Mammary epithelial cell (primary cell): ENCODE results near the gene PLK5.

ENCODE experiments used
- EZH2 ChIP-seq: IDR thresholded peaks from 2 replicates; pipeline ENCODE4 v1.6.1; 2012; ENCODE audit warnings: low read length, inconsistent platforms, borderline replicate concordance
- TF ChIP-seq, protein P1 (sequence below), 2 donors: IDR thresholded peaks in 1 of 2; conservative IDR thresholded peaks in 1 of 2; 2 replicates each; pipeline ENCODE4 v1.5.1; 2011 to 2012; ENCODE audit warnings: inconsistent platforms in 2 of 2, low read length in 2 of 2, mild to moderate bottlenecking in 2 of 2, control low read depth in 1 of 2, low read depth in 1 of 2; ENCODE audit not compliant: insufficient read depth in 1 of 2; ENCODE audit errors: extremely low read depth in 1 of 2

DNA sequence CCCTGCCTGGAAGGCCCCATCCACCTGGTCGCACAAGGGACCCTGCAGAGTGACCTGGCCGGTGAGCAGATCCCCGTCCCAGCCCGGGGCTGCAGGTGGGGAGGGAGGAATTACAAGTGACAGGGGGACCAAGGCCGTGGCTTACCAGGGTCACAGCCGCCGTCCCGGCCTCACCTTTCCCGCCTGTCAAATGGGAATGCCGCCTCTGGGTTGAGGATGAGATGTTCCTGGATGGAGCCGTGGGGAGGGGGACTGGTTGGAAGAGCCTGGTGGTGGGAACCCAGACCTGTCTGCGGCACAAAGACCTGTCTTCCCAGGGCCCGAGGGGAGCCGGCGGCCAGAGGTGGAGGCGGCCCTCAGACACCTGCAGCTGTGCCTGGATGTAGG lies 5.5 kb downstream of the PLK5 start:
- TF ChIP-seq, protein P1, sequence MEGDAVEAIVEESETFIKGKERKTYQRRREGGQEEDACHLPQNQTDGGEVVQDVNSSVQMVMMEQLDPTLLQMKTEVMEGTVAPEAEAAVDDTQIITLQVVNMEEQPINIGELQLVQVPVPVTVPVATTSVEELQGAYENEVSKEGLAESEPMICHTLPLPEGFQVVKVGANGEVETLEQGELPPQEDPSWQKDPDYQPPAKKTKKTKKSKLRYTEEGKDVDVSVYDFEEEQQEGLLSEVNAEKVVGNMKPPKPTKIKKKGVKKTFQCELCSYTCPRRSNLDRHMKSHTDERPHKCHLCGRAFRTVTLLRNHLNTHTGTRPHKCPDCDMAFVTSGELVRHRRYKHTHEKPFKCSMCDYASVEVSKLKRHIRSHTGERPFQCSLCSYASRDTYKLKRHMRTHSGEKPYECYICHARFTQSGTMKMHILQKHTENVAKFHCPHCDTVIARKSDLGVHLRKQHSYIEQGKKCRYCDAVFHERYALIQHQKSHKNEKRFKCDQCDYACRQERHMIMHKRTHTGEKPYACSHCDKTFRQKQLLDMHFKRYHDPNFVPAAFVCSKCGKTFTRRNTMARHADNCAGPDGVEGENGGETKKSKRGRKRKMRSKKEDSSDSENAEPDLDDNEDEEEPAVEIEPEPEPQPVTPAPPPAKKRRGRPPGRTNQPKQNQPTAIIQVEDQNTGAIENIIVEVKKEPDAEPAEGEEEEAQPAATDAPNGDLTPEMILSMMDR (conservative IDR thresholded peaks at IDR 0.05 in 1 of 2, IDR thresholded peaks at IDR 0.05 in 1 of 2; ENCODE audit: extremely low read depth in 1 of 2, insufficient read depth in 1 of 2, low read depth in 1 of 2, low read length in 2 of 2) = no peak
- TF ChIP-seq EZH2 = no peak
